SK-N-SH (cell line): ENCODE measurements around the gene CDC45. TPM values are rescaled to one million over a fixed set of nuclear protein-coding genes. Genes with fewer than 3 reads are reported as not detected.

ENCODE experiments used
- CTCF ChIA-PET: fragments of 300-600, 350-600 bp; formaldehyde crosslinking; extraction: SDS; loops from one replicate; lab custom pipeline; 2021; lab: Yijun Ruan, JAX
- POLR2A ChIA-PET: fragments of 350-600 bp; sonication (Branson Sonifier 250); formaldehyde crosslinking; extraction: SDS; loops from one replicate; lab custom pipeline; 2020; ENCODE audit warnings: antibody characterized with exemption, inconsistent platforms; lab: Yijun Ruan, JAX
- DNase-seq: peaks from one replicate; pipeline ENCODE4 v3.0.0; 2012
- H2AFZ ChIP-seq: fragments of 200-600 bp; sonication (generic); 2 replicates; pipeline ENCODE4 v1.8.1; 2016; ENCODE audit warnings: antibody characterized with exemption, mild to moderate bottlenecking, low read depth
- H3F3A ChIP-seq: fragments of 200-600 bp; sonication (generic); replicated peaks from 2 replicates; pipeline ENCODE3; 2016; ENCODE audit warnings: antibody characterized with exemption, mild to moderate bottlenecking; ENCODE audit not compliant: insufficient read depth
- H3K27ac ChIP-seq, 2 experiments: fragments of 200-500 bp in 1 of 2; fragments of 200-600 bp in 1 of 2; sonication (Bioruptor generic) in 1 of 2; sonication (generic), shearing (Covaris generic) in 1 of 2; 2 replicates each; pipeline versions ENCODE4 v1.5.1 to v1.6.1; 2014 to 2016; ENCODE audit warnings: low read depth in 2 of 2, inconsistent platforms in 1 of 2, low read length in 1 of 2, mild to moderate bottlenecking in 1 of 2, mixed read lengths in 1 of 2
- H3K27me3 ChIP-seq: fragments of 200-600 bp; sonication (generic), shearing (Covaris generic); 2 replicates; pipeline ENCODE4 v1.6.1; 2016; ENCODE audit warnings: mixed run types; ENCODE audit not compliant: insufficient read depth
- H3K36me3 ChIP-seq, 2 experiments: fragments of 200-500 bp in 1 of 2; fragments of 200-600 bp in 1 of 2; sonication (Bioruptor generic) in 1 of 2; sonication (generic) in 1 of 2; replicated peaks in 1 of 2; 2 replicates each; pipeline versions ENCODE3 to v1.5.1; 2014 to 2016; ENCODE audit warnings: low read length in 1 of 2, mild to moderate bottlenecking in 1 of 2; ENCODE audit not compliant: insufficient read depth in 2 of 2, control insufficient read depth in 1 of 2
- H3K4me1 ChIP-seq, 2 experiments: fragments of 200-500 bp in 1 of 2; fragments of 200-600 bp in 1 of 2; sonication (Bioruptor generic) in 1 of 2; sonication (generic), shearing (Covaris generic) in 1 of 2; 2 replicates each; pipeline versions ENCODE4 v1.5.1 to v1.6.1; 2014 to 2016; ENCODE audit warnings: low read depth in 1 of 2, low read length in 1 of 2, mixed run types in 1 of 2; ENCODE audit not compliant: insufficient read depth in 2 of 2, control insufficient read depth in 1 of 2
- H3K4me2 ChIP-seq: fragments of 200-600 bp; sonication (generic), shearing (Covaris generic); 2 replicates; pipeline ENCODE4 v1.6.1; 2017; ENCODE audit warnings: mixed run types
- H3K4me3 ChIP-seq, 2 experiments: fragments of 200-500 bp in 1 of 2; fragments of 200-600 bp in 1 of 2; sonication (Bioruptor generic) in 1 of 2; sonication (generic), shearing (Covaris generic) in 1 of 2; 2 replicates each; pipeline versions ENCODE4 v1.5.1 to v1.8.1; 2014 to 2016; ENCODE audit warnings: low read depth in 2 of 2, inconsistent platforms in 1 of 2, low read length in 1 of 2, mild to moderate bottlenecking in 1 of 2, mixed read lengths in 1 of 2, moderate library complexity in 1 of 2
- H3K79me2 ChIP-seq: fragments of 200-600 bp; sonication (generic); 2 replicates; pipeline ENCODE4 v1.8.1; 2017; ENCODE audit warnings: mild to moderate bottlenecking; ENCODE audit not compliant: insufficient read depth
- H3K9ac ChIP-seq: fragments of 200-600 bp; sonication (generic); 2 replicates; pipeline ENCODE4 v1.6.1; 2017; ENCODE audit warnings: mixed run types
- H3K9me2 ChIP-seq: fragments of 200-600 bp; sonication (generic); 2 replicates; pipeline ENCODE4 v1.6.1; 2017; ENCODE audit warnings: mixed run types
- H3K9me3 ChIP-seq: fragments of 200-600 bp; sonication (generic); 2 replicates; pipeline ENCODE4 v1.6.1; 2017; ENCODE audit warnings: mixed run types, mild to moderate bottlenecking, moderate library complexity
- H4K20me1 ChIP-seq: fragments of 200-600 bp; sonication (generic); 2 replicates; pipeline ENCODE4 v1.6.1; 2017; ENCODE audit warnings: mild to moderate bottlenecking, mixed run types; ENCODE audit not compliant: insufficient read depth
- CHD2 ChIP-seq: fragments of 150-350 bp; IDR thresholded peaks from 2 replicates; pipeline ENCODE4 v1.6.1; 2018; ENCODE audit warnings: low read length; ENCODE audit not compliant: partially characterized antibody
- CTCF ChIP-seq: fragments of 200-600 bp; sonication (generic); IDR thresholded peaks from 2 replicates; pipeline ENCODE4 v1.6.1; 2017; ENCODE audit warnings: antibody characterized with exemption, mild to moderate bottlenecking, moderate library complexity
- ELF1 ChIP-seq: IDR thresholded peaks from 2 replicates; pipeline ENCODE4 v1.4.0; 2012
- FOSL2 ChIP-seq: IDR thresholded peaks from 2 replicates; pipeline ENCODE4 v1.4.0; 2012; ENCODE audit warnings: low read depth, mild to moderate bottlenecking, moderate library complexity, borderline replicate concordance
- FOXM1 ChIP-seq: IDR thresholded peaks from 2 replicates; pipeline ENCODE4 v1.4.0; 2012; ENCODE audit warnings: low read depth, mild to moderate bottlenecking
- GABPA ChIP-seq: IDR thresholded peaks from 2 replicates; pipeline ENCODE4 v1.4.0; 2012; ENCODE audit warnings: low read depth, mild to moderate bottlenecking
- NRF1 ChIP-seq: IDR thresholded peaks from 2 replicates; pipeline ENCODE4 v1.6.1; 2012; ENCODE audit warnings: low read depth, mild to moderate bottlenecking, low read length
- PBX3 ChIP-seq: IDR thresholded peaks from 2 replicates; pipeline ENCODE4; 2012
- POLR2AphosphoS5 ChIP-seq: IDR thresholded peaks from 2 replicates; pipeline ENCODE4 v1.6.1; 2012; ENCODE audit warnings: low read depth, low read length
- RAD21 ChIP-seq: IDR thresholded peaks from 2 replicates; pipeline ENCODE4 v1.6.1; 2012; ENCODE audit warnings: mild to moderate bottlenecking, low read length
- RFX5 ChIP-seq: IDR thresholded peaks from 2 replicates; pipeline ENCODE4 v1.6.1; 2012; ENCODE audit warnings: mild to moderate bottlenecking, improper control_type of control experiment, low read length
- SMC3 ChIP-seq: IDR thresholded peaks from 2 replicates; pipeline ENCODE4 v1.6.1; 2012; ENCODE audit warnings: low read depth, low read length, improper control_type of control experiment
- TAF1 ChIP-seq: IDR thresholded peaks from 2 replicates; pipeline ENCODE4 v1.6.1; 2012; ENCODE audit warnings: low read depth, mild to moderate bottlenecking, low read length, moderate library complexity, borderline replicate concordance
- TEAD4 ChIP-seq: IDR thresholded peaks from 2 replicates; pipeline ENCODE4 v1.4.0; 2012; ENCODE audit warnings: mild to moderate bottlenecking, borderline replicate concordance; ENCODE audit not compliant: insufficient read depth
- USF1 ChIP-seq: IDR thresholded peaks from 2 replicates; pipeline ENCODE4 v1.4.0; 2012; ENCODE audit warnings: low read depth, borderline replicate concordance
- ZBTB33 ChIP-seq: IDR thresholded peaks from 2 replicates; pipeline ENCODE4 v1.4.0; 2012; ENCODE audit warnings: low read depth, borderline replicate concordance
- WGBS: methylation state at CpG from one replicate; pipeline ENCODE4 v1.1.6; 2017; ENCODE audit warnings: low lambda C conversion rate; 5-methylcytosine and 5-hydroxymethylcytosine counted together
- polyA plus RNA-seq, 3 experiments: library from polyadenylated mRNA; depleted of rRNA; stranded (reverse); fragments of >200 nt; gene quantifications; 2 replicates each; pipeline ENCODE4 v1.2.3, GENCODE V29; 2012

The CDC45 gene
- polyA plus RNA-seq, 1 of the 3 experiments (the other 2 are of a cell fraction), result 23.6 TPM

GRCh38 chr22:19438298-19438697 is 41.4 kb upstream of the CDC45 start:
- peaks cover 36% of the 10 kb centered on the region for H3K79me2 ChIP-seq
- TF ChIP-seq USF1, result no peak
- TF ChIP-seq POLR2AphosphoS5, result no peak
- no peak for TF ChIP-seq FOSL2
- no peak for TF ChIP-seq ZBTB33
- no peak for TF ChIP-seq RAD21
- TF ChIP-seq ELF1, result no peak
- no peak for TF ChIP-seq CHD2
- no peak for TF ChIP-seq NRF1
- TF ChIP-seq TEAD4, result no peak
- no peak for TF ChIP-seq CTCF
- no peak for TF ChIP-seq SMC3
- no peak for TF ChIP-seq GABPA
- no peak for TF ChIP-seq TAF1
- no peak for TF ChIP-seq PBX3
- no peak for TF ChIP-seq FOXM1
- no peak for TF ChIP-seq RFX5
- TF ChIP-seq, all 33 proteins: peak for 0
- no peaks in the 10 kb centered on the region for H3K9me2 ChIP-seq
- H3K9ac ChIP-seq, result no peak overlapping the region
- H3K9me3 ChIP-seq, result no peaks in the 10 kb centered on the region
- H3K27me3 ChIP-seq, result no peaks in the 10 kb centered on the region
- no peak overlapping the region for H3K4me3 ChIP-seq
- peaks cover 14% of the 10 kb centered on the region for H3F3A ChIP-seq
- DNase-seq, result no peak
- H3K36me3 ChIP-seq, result peaks cover 10 to 18% of the 10 kb centered on the region in 2 experiments
- H4K20me1 ChIP-seq, result 0 out of 2 replicates have a peak, but pooled peaks cover 5% of the 10 kb centered on the region
- peaks cover 0 to 1% of the 10 kb centered on the region in 2 experiments; a peak in 2 of 4 replicates for H3K4me1 ChIP-seq
- no peak overlapping the region for H2AFZ ChIP-seq
- POLR2A ChIA-PET, result no interaction called here
- WGBS, result 86% methylated on average over 7 of the region's 7 CpGs
- CTCF ChIA-PET, result no interaction called here
- H3K4me2 ChIP-seq, result no peak overlapping the region
- no peak overlapping the region for H3K27ac ChIP-seq
